H4 (cell line): ENCODE measurements around the gene PRR20E. TPM values are rescaled to one million over a fixed set of nuclear protein-coding genes. Genes with fewer than 3 reads are reported as not detected.
"Not testable (repeated sequence)": the region's sequence is repeated elsewhere in the genome, so short reads cannot be mapped to it uniquely, and the experiment has no call there.

Experiments used
- DNase-seq: peaks from one replicate; pipeline ENCODE4 v3.0.0-alpha.2; 2015; ENCODE audit warnings: low spot score
- total RNA-seq: library from RNA; depleted of rRNA; stranded (reverse); fragments of >200 nt; shearing (Covaris generic); gene quantifications from 2 replicates; pipeline ENCODE4 v1.2.3, GENCODE V29; 2014; rRNA removed

Gene PRR20E
- not detected in 2 replicates for total RNA-seq

DNA sequence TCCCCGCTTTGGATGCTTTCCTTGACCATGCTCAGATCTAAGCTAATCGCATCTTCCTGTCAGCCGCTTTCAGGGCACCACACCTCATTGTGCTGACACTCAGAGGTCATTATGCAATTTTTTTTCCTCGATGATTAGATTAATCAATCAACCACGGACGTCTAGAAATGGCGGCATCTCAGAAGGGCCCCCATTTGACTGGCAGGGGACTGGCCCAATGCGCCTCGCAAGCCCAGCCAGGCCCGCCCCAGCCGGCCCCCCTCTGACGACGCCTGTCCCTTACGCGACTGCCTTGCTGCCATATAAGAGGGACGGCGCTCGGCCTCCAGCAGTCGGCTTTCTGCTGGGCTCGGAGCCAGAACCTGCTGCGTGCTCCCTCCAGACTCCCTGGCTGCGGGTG is at the start of gene PRR20E:
TSS of gene PRR20E (plus strand) at position 301 of the 400 bp plus-strand sequence. CDS start 387 bp downstream, outside the sequence.
- DNase-seq, result not testable (repeated sequence)

DNA sequence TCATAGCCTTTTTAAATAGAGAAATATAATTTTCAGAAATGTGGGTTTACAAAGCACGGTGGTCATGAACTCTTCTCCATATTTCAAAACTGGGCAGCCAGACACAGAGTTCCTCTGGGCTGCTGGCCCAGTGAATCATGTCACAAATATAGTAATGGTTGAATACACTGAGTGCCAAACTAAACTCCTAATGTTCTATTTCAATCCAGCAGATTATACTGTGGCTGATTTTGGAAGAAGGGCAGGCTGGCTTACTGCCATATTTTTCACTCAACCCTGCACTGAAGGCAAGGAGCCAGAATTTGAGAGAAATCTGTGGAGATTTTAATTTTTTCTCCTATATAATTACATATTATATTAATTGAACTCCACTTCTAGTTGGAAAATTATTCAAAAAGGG is 43.3 kb upstream of the PRR20E start:
- no peak for DNase-seq

DNA sequence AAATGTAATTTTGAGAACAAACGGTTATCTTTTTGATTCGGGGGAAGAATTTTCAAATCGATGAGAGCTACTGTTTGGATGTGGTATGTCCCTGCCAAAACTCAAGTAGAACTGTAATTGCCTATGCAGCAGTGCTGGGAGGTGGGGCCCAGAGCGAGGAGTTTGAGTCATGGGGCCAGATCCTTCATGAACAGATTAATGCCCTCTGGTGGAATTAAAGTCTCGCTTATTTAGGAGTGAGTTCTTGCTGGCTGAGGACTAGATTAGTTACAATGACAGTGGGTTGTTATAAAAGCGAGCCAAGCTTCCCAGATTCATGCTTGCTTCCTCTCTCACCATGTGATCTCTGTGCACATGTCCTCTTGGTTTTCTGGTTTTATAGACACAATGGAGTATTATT is 38.1 kb upstream of the PRR20E start:
- DNase-seq, result no peak

DNA sequence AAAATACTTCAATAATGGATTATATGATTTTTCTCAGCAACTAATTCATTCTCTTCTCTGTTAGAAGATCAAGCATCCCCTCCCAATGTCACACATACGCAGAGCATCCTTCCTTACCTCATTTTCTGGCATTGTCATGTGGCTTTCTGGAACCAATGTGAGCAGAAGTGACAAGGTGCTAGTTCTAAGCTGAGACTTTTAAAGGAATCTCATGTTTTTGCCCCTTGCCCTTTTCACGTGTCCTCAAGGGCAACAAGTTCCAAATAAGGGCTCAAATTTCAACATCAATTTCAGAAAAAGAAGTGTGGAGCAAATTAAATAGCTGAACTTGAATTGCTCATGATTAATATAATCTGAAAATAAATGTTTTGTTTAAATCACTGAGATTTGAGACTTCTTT is 30.9 kb upstream of the PRR20E start:
- no peak for DNase-seq

DNA sequence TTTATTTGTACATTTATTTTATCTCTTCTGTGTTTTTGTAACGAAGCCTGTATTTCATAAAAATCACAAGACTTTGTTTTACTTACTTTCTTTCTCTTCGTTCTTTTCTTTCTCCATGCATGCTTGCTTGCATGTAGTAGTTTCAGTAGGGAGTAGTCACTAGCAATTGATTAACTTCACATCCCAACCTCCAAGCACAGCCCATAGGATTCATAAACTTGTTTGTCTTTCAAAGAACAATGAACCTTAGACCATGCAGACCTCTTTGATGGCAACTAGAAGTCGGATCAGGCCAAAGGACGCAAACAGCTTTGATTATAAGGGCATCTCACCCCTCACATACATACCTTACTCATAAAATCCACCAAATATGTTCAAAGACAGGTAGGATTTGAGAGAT is 29.4 kb upstream of the PRR20E start:
- DNase-seq, result no peak

DNA sequence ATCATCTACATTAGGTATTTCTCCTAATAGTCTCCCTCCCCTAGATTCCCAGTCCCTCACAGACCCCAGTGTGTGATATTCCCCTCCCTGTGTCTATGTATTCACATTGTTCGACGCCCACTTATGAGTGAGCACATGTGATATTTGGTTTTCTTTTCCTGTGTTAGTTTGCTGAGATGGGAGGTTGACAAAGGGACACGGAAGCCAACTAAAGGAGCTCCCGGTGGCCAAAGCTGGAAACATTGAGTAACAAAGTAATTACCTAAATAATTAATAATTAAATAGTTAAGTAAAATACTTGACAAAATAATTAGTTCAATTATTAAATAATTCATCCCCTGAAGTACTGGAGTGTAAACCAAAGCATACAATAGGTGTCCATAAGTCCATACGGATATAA is 28.0 kb upstream of the PRR20E start:
- DNase-seq, result no peak

DNA sequence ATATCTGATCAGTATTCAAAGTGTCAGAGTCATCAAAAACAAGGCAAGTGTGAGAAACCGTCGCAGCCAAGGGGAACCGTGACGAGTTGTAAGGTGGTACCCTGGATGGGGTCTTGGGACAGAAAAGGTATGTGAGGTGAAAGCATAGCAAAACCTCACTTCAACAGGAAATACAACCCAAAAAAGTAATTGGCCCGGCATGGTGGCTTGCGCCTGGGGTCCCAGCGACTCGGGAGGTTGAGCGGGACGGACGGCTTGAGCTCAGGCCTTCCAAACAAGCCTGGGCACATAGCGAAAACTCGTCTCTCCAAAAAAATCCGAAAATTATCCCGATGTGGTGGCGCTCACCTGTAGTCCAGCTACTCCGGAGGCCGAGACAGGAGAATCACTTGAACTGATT is 27.2 kb upstream of the PRR20E start:
- DNase-seq, result not testable (repeated sequence)

DNA sequence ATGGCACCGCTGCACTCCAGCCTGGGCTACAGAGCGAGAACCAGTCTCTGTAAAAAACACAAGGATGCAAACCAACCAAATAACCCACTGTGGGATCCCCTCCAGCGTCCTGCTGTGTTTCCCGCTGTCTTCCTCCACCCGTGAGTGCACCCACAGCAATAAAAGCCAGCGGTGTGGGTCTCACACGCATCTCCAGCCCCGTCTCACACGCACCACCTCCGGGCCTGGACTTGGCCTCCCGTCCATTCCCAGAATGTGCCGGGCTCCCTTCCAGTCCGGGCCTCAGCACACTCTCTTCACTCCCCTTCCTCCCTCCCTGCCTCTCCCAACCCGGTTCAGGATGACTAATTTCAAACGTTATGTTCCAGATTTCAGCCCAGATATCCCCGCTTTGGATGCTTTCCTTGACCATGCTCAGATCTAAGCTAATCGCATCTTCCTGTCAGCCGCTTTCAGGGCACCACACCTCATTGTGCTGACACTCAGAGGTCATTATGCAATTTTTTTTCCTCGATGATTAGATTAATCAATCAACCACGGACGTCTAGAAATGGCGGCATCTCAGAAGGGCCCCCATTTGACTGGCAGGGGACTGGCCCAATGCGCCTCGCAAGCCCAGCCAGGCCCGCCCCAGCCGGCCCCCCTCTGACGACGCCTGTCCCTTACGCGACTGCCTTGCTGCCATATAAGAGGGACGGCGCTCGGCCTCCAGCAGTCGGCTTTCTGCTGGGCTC is 26.6 kb upstream of the PRR20E start, which contains the start of gene PRR20A:
TSS of gene PRR20A (plus strand) at position 684 of the 734 bp plus-strand sequence. CDS start 387 bp downstream, outside the sequence.
- not testable (repeated sequence) for DNase-seq

DNA sequence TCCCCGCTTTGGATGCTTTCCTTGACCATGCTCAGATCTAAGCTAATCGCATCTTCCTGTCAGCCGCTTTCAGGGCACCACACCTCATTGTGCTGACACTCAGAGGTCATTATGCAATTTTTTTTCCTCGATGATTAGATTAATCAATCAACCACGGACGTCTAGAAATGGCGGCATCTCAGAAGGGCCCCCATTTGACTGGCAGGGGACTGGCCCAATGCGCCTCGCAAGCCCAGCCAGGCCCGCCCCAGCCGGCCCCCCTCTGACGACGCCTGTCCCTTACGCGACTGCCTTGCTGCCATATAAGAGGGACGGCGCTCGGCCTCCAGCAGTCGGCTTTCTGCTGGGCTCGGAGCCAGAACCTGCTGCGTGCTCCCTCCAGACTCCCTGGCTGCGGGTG is 19.8 kb upstream of the PRR20E start, which contains the start of gene PRR20B:
TSS of gene PRR20B (plus strand) at position 301 of the 400 bp plus-strand sequence. CDS start 387 bp downstream, outside the sequence.
- not testable (repeated sequence) for DNase-seq

DNA sequence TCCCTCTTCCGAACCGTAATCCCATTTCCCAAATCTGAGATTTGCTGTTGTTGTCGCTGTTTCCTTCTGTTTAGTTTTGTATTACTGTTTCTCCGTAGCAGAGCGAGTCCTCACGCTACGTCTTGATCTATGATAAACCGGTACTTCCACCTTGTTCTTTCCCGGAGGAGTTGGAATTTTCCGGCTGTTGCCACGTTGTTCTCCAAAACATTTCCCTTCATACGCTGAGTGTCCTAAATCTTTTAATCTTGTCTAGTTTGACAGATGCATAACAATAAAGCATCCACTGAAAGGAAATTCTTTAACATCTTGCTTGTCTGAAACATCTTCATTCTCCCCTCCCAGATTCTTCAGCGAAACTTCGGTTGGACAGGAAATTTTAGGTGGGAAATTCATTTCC is 18.9 kb upstream of the PRR20E start:
- DNase-seq, result not testable (repeated sequence)

DNA sequence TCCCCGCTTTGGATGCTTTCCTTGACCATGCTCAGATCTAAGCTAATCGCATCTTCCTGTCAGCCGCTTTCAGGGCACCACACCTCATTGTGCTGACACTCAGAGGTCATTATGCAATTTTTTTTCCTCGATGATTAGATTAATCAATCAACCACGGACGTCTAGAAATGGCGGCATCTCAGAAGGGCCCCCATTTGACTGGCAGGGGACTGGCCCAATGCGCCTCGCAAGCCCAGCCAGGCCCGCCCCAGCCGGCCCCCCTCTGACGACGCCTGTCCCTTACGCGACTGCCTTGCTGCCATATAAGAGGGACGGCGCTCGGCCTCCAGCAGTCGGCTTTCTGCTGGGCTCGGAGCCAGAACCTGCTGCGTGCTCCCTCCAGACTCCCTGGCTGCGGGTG is 13.2 kb upstream of the PRR20E start, which contains the start of gene PRR20C:
TSS of gene PRR20C (plus strand) at position 301 of the 400 bp plus-strand sequence. CDS start 387 bp downstream, outside the sequence.
- not testable (repeated sequence) for DNase-seq

DNA sequence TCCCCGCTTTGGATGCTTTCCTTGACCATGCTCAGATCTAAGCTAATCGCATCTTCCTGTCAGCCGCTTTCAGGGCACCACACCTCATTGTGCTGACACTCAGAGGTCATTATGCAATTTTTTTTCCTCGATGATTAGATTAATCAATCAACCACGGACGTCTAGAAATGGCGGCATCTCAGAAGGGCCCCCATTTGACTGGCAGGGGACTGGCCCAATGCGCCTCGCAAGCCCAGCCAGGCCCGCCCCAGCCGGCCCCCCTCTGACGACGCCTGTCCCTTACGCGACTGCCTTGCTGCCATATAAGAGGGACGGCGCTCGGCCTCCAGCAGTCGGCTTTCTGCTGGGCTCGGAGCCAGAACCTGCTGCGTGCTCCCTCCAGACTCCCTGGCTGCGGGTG is 6.7 kb upstream of the PRR20E start, which contains the start of gene PRR20D:
TSS of gene PRR20D (plus strand) at position 301 of the 400 bp plus-strand sequence. CDS start 387 bp downstream, outside the sequence.
- not testable (repeated sequence) for DNase-seq

DNA sequence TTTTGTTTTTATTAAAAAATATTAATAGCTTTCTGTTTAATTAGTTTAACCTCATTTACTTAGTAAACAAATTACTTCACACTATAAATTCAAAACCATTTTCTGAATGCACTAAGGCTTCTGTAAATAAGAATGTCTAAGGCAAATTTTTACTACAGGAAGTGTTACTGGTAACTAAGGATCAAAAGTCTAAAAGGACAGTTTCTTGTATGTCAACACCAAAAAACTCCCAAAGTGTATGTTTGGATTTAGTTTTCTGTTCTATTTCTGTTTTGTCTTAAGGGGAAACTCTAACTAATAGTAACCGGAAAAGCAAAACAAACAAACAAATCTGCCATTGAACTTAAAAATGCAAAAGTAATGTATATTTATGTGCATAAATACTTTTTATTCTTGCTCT is 24.7 kb downstream of the PRR20E start:
- no peak for DNase-seq

DNA sequence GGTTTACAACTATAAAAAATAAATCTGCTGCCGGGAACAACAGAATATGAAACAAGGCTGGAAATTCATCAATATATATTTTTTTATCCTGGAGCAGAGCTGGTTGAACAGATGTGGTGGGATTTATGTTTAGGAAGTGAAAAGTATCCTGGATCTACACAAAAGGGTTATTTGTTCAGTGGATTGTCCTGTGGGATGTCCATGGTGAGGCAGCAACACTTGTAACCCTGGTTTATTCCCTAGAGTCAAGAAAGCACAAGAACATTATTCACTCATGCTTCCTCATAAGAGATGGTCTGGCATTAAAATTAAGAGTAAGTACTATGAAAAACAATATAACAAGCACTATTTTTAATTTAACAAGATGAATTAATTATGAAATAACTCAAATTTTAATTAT is 46.0 kb downstream of the PRR20E start:
- DNase-seq, result no peak

Other genes starting within 250 kb of the PRR20E start
- not detected in 2 replicates for gene PRR20A, start 26.3 kb upstream of the PRR20E start, total RNA-seq
- not detected in 2 replicates for gene PRR20B, start 19.7 kb upstream of the PRR20E start, total RNA-seq
- gene PRR20C, start 13.1 kb upstream of the PRR20E start, total RNA-seq, result not detected in 2 replicates
- gene PRR20D, start 6.6 kb upstream of the PRR20E start, total RNA-seq, result not detected in 2 replicates